ENCODE data around the gene TMEFF1. TPM values are rescaled to one million over a fixed set of nuclear protein-coding genes. Genes with fewer than 3 reads are reported as not detected.

Gene TMEFF1
- total RNA-seq, 1 experiment from 2014 or later = 1.7 TPM

DNA sequence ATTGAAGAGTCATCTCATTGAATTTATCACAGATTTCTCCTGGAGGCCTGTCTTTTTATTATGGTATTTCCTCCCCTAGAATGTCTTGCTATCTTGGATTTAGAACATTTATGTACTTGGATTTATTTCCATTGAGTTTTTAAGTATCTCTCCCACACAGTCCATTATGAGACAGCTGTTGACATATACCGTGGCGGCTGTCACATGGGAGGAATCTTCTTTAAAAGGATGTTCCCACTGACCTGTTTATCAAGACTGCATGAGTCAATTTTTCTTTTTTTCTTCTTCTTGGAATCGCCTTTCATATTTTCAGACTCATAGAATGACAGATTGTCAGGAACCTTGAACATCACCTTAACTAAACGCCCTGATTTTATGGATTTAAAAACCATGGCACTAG lies 102.1 kb downstream of the TMEFF1 start:
- Mint-ChIP-seq H3K4me3 (ENCODE audit: low read depth, unreplicated experiment) (no peak overlapping the region), H3K27me3 (ENCODE audit: unreplicated experiment) (no peaks in the 10 kb centered on the region), H3K9me3 (ENCODE audit: low read depth, unreplicated experiment) (no peaks in the 10 kb centered on the region), H3K36me3 (ENCODE audit: insufficient read depth, unreplicated experiment) (no peaks in the 10 kb centered on the region), H3K27ac (ENCODE audit: unreplicated experiment) (no peak overlapping the region), H3K4me1 (ENCODE audit: low read depth, unreplicated experiment) (peaks cover 16% of the 10 kb centered on the region)
- TF ChIP-seq, protein P1, sequence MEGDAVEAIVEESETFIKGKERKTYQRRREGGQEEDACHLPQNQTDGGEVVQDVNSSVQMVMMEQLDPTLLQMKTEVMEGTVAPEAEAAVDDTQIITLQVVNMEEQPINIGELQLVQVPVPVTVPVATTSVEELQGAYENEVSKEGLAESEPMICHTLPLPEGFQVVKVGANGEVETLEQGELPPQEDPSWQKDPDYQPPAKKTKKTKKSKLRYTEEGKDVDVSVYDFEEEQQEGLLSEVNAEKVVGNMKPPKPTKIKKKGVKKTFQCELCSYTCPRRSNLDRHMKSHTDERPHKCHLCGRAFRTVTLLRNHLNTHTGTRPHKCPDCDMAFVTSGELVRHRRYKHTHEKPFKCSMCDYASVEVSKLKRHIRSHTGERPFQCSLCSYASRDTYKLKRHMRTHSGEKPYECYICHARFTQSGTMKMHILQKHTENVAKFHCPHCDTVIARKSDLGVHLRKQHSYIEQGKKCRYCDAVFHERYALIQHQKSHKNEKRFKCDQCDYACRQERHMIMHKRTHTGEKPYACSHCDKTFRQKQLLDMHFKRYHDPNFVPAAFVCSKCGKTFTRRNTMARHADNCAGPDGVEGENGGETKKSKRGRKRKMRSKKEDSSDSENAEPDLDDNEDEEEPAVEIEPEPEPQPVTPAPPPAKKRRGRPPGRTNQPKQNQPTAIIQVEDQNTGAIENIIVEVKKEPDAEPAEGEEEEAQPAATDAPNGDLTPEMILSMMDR (IDR thresholded peaks at IDR 0.05; ENCODE audit: unreplicated experiment) = no peak
- CTCF ChIA-PET = no interaction called here
- no TSS peak for BruUV-seq (replicated peaks)
- no peak for DNase-seq
- intact Hi-C loops (cut with micrococcal nuclease; ENCODE audit: unreplicated experiment) = loop anchor here (5.0 kb wide), 1 partner anchor 63 kb away; no protein-coding TSS in a partner anchor

DNA sequence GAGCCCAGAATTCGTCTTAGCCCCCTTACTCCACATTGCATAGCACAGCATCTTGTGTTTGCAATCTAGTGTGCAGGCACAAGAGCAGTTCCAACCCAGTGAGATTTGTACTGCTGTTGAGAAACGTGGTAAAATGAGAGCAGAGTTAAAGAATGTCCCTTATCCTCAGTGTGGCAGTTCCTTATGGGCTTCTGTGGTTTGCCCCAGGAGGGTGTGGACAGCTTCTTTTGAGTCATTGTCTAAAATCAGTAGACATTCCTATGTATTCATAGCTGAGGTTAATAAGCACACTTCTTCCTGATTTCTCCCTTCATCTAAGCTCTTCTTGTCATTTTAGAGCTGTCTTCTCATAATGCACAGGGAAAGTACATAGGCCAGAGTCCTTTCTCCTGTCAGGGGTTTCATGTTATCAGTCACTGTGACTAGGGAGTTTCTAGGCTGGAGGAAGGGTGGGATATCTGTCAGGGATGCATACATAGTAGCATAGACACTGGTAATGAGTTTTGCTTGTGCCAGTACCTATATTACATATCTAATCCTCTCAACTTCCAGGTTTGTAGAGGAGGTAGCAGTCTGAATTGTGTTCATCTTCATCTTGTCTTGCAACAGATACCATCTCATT lies 102.9 kb downstream of the TMEFF1 start:
- Mint-ChIP-seq H3K9me3 (ENCODE audit: low read depth, unreplicated experiment) (no peaks in the 10 kb centered on the region), H3K4me3 (ENCODE audit: low read depth, unreplicated experiment) (no peak overlapping the region), H3K4me1 (ENCODE audit: low read depth, unreplicated experiment) (peaks cover 17% of the 10 kb centered on the region), H3K27me3 (ENCODE audit: unreplicated experiment) (no peaks in the 10 kb centered on the region), H3K27ac (ENCODE audit: unreplicated experiment) (no peak overlapping the region), H3K36me3 (ENCODE audit: insufficient read depth, unreplicated experiment) (no peaks in the 10 kb centered on the region)
- intact Hi-C loops (cut with micrococcal nuclease; ENCODE audit: unreplicated experiment) = loop anchor here (5.0 kb wide), 1 partner anchor 64 kb away; no protein-coding TSS in a partner anchor
- no TSS peak for BruUV-seq (replicated peaks)
- TF ChIP-seq, protein P1 (IDR thresholded peaks at IDR 0.05; ENCODE audit: unreplicated experiment) = no peak
- DNase-seq = peak; percentile 21
- CTCF ChIA-PET = no interaction called here

DNA sequence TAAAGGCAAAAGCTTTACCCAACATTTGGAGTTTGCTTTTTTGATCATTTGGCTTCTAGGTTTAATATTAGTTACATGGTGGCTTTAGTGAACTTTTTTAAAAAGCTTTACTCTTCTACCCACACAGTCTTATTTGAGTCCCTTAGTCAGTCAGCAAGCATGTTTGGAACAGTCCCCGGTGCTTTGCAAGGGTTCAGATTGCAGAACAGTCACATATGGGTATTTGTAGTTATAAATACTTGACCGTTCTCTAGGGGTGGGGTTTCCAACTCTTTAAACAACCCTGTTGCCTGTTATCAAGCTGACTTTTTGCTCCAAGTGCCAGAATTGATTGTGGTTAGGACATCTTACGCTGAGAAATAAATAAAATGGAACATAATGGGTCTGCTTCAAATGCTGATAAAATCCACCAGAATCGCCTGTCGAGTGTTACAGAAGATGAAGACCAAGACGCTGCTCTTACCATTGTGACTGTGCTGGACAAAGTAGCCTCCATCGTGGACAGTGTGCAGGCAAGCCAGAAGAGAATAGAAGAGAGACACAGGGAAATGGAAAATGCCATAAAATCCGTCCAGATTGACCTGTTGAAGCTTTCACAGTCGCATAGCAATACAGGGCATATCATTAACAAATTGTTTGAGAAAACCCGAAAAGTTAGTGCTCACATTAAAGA lies 105.0 kb downstream of the TMEFF1 start, which contains the start of gene CAVIN4:
Gene CAVIN4 (plus strand): TSS at position 304 of the 673 bp plus-strand sequence. CDS start 65 bp downstream, at position 369.
- Mint-ChIP-seq H3K27me3 (ENCODE audit: unreplicated experiment) (no peaks in the 10 kb centered on the region), H3K27ac (ENCODE audit: unreplicated experiment) (no peak within 1 kb of the TSS), H3K4me3 (ENCODE audit: low read depth, unreplicated experiment) (no peak within 1 kb of the TSS), H3K9me3 (ENCODE audit: low read depth, unreplicated experiment) (no peaks in the 10 kb centered on the region), H3K4me1 (ENCODE audit: low read depth, unreplicated experiment) (peaks cover 17% of the 10 kb centered on the region), H3K36me3 (ENCODE audit: insufficient read depth, unreplicated experiment) (no peaks in the 10 kb centered on the region)
- DNase-seq = no peak
- no TSS peak for BruUV-seq (replicated peaks)
- TF ChIP-seq, protein P1 (IDR thresholded peaks at IDR 0.05; ENCODE audit: unreplicated experiment) = no peak
- intact Hi-C loops (cut with micrococcal nuclease; ENCODE audit: unreplicated experiment) = loop anchor here (5.0 kb wide), 1 partner anchor 66 kb away; no protein-coding TSS in a partner anchor
- CTCF ChIA-PET = no interaction called here

DNA sequence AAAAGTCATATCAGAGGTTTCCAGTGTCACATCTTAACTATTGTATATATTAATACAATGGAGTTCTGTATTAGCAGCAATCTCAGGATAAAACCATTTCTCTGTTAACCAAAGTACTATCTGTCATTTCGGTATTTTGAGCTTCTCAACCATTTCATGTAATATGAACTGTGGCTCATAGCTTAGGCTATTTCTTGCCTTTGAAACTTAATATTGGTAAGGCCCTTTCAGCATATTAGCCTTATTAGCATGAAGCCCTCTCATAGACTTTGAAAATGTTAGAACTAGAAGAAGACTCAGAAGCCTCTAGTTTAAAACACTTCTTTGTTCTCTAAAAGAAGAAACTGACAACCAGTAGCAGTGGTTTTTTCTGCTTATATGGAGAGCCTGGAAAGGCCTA lies 105.7 kb downstream of the TMEFF1 start:
- H3K4me3 Mint-ChIP-seq (ENCODE audit: low read depth, unreplicated experiment) = no peak overlapping the region
- peaks cover 17% of the 10 kb centered on the region for H3K4me1 Mint-ChIP-seq (ENCODE audit: low read depth, unreplicated experiment)
- H3K36me3 Mint-ChIP-seq (ENCODE audit: insufficient read depth, unreplicated experiment) = no peaks in the 10 kb centered on the region
- TF ChIP-seq, protein P1 (IDR thresholded peaks at IDR 0.05; ENCODE audit: unreplicated experiment) = no peak
- intact Hi-C loops (cut with micrococcal nuclease; ENCODE audit: unreplicated experiment) = loop anchor here (5.0 kb wide), 1 partner anchor 66 kb away; no protein-coding TSS in a partner anchor
- H3K27ac Mint-ChIP-seq (ENCODE audit: unreplicated experiment) = no peak overlapping the region
- H3K9me3 Mint-ChIP-seq (ENCODE audit: low read depth, unreplicated experiment) = no peaks in the 10 kb centered on the region
- DNase-seq = no peak
- CTCF ChIA-PET = no interaction called here
- no peaks in the 10 kb centered on the region for H3K27me3 Mint-ChIP-seq (ENCODE audit: unreplicated experiment)
- no TSS peak for BruUV-seq (replicated peaks)
